Lung (tissue), 12 donors: ENCODE results near the gene RPL35. TPM values are rescaled to one million over a fixed set of nuclear protein-coding genes. Genes with fewer than 3 reads are reported as not detected.

ENCODE experiments used
- ATAC-seq: fragments of 200-7000 bp; cut with Tn5 transposase; one replicate; pipeline ENCODE4 v1.9.1; 2020; ENCODE audit warnings: moderate number of reproducible peaks; ENCODE audit not compliant: insufficient read depth, low FRiP score
- DNase-seq, 3 donors: peaks; one replicate each; pipeline ENCODE4 v3.0.0-alpha.2; 2013 to 2017
- H3K27ac ChIP-seq, 2 donors: one replicate each; pipeline ENCODE4 v1.5.1; 2013; ENCODE audit warnings: mild to moderate bottlenecking in 2 of 2, moderate library complexity in 2 of 2, control low read depth in 1 of 2, inconsistent platforms in 1 of 2, low read depth in 1 of 2, low read length in 1 of 2
- H3K27me3 ChIP-seq, 3 donors: one replicate each; pipeline ENCODE4 v1.5.1; 2013; ENCODE audit warnings: low read length in 2 of 3; ENCODE audit not compliant: control insufficient read depth in 3 of 3, insufficient read depth in 3 of 3
- H3K36me3 ChIP-seq, 4 donors: one replicate each; pipeline ENCODE4 v1.5.1; 2013; ENCODE audit warnings: low read length in 4 of 4, mild to moderate bottlenecking in 1 of 4, moderate library complexity in 1 of 4; ENCODE audit not compliant: control insufficient read depth in 4 of 4, insufficient read depth in 4 of 4
- H3K4me1 ChIP-seq, 5 donors: one replicate each; pipeline ENCODE4 v1.5.1; 2013; ENCODE audit warnings: low read length in 5 of 5, mild to moderate bottlenecking in 2 of 5, moderate library complexity in 1 of 5; ENCODE audit not compliant: control insufficient read depth in 5 of 5, insufficient read depth in 5 of 5
- H3K4me3 ChIP-seq: one replicate; pipeline ENCODE4 v1.5.1; 2013; ENCODE audit warnings: mild to moderate bottlenecking, control low read depth, moderate library complexity
- H3K9ac ChIP-seq, 2 donors: one replicate each; pipeline ENCODE4 v1.5.1; 2013; ENCODE audit warnings: low read length in 2 of 2, control low read depth in 1 of 2; ENCODE audit not compliant: insufficient read depth in 1 of 2
- H3K9me3 ChIP-seq, 4 donors: one replicate each; pipeline ENCODE4 v1.5.1; 2013; ENCODE audit warnings: low read length in 3 of 4, mild to moderate bottlenecking in 1 of 4, moderate library complexity in 1 of 4; ENCODE audit not compliant: control insufficient read depth in 4 of 4, insufficient read depth in 3 of 4
- WGBS, 2 donors: extraction: QIAGEN DNeasy Blood & Tissue Kit; methylation state at CpG; one replicate each; pipeline ENCODE4 v1.1.7; 2013; 5-methylcytosine and 5-hydroxymethylcytosine counted together
- polyA plus RNA-seq, 2 donors: library from polyadenylated mRNA; stranded (reverse); fragments of 200-250 nt; gene quantifications; one replicate each; pipeline ENCODE4 v1.2.1, GENCODE V29; 2013
- total RNA-seq, 2 donors: library from RNA; depleted of rRNA in 1 of 2; stranded (reverse); fragments of >200 nt in 1 of 2; gene quantifications; one replicate each; pipeline ENCODE4 v1.2.1, GENCODE V29; 2014 to 2021
- TF ChIP-seq, protein P1 (sequence below): IDR thresholded peaks from 2 replicates; pipeline ENCODE4 v1.5.1; 2012; ENCODE audit warnings: mild to moderate bottlenecking; ENCODE audit errors: control extremely low read depth, extremely low read depth
- donor health status: control.
- donor health status: control.
- donor health status: Bipolar disorder and iron deficiency.
- donor health status: healthy.
- donor health status: DM: yes; HTN: yes; CAD: no.

RPL35 gene
- total and polyA plus RNA-seq, 4 donors, result 758 to 5,305 (median 1,775) TPM

DNA sequence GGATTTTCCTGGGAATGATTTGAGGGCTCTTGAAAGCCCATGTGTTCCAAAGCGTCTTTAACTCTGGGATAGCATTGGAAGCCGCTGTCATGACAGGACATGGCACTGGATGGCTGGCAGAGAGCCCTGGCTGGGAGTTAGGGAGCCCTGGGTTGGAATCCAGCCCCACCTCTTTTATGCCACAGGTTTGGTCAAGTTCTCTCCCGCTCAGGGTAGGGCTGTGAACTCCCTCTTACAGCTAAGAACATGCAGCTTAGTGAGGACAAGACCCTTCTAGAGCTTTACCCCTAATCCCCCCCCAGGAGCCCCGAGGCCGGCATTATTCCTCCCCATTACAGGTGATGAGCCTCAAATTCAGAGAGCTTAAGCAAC, 47.6 kb downstream of the RPL35 start:
- no peak for DNase-seq
- Histone ChIP-seq H3K9ac (no peak overlapping the region), H3K9me3 (peaks cover 0 to 2% (median 0%) of the 10 kb centered on the region in 4 donors), H3K4me3 (no peak overlapping the region), H3K36me3 (peaks cover 0 to 6% (median 3%) of the 10 kb centered on the region in 4 donors), H3K27ac (no peak overlapping the region), H3K4me1 (peaks cover 0 to 12% (median 7%) of the 10 kb centered on the region in 5 donors), H3K27me3 (no peaks in the 10 kb centered on the region)
- TF ChIP-seq, protein P1, sequence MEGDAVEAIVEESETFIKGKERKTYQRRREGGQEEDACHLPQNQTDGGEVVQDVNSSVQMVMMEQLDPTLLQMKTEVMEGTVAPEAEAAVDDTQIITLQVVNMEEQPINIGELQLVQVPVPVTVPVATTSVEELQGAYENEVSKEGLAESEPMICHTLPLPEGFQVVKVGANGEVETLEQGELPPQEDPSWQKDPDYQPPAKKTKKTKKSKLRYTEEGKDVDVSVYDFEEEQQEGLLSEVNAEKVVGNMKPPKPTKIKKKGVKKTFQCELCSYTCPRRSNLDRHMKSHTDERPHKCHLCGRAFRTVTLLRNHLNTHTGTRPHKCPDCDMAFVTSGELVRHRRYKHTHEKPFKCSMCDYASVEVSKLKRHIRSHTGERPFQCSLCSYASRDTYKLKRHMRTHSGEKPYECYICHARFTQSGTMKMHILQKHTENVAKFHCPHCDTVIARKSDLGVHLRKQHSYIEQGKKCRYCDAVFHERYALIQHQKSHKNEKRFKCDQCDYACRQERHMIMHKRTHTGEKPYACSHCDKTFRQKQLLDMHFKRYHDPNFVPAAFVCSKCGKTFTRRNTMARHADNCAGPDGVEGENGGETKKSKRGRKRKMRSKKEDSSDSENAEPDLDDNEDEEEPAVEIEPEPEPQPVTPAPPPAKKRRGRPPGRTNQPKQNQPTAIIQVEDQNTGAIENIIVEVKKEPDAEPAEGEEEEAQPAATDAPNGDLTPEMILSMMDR, result no peak
- WGBS, 2 donors, result 82 to 83% methylated on average over 5 of the region's 5 CpGs
- ATAC-seq, result no peak

DNA sequence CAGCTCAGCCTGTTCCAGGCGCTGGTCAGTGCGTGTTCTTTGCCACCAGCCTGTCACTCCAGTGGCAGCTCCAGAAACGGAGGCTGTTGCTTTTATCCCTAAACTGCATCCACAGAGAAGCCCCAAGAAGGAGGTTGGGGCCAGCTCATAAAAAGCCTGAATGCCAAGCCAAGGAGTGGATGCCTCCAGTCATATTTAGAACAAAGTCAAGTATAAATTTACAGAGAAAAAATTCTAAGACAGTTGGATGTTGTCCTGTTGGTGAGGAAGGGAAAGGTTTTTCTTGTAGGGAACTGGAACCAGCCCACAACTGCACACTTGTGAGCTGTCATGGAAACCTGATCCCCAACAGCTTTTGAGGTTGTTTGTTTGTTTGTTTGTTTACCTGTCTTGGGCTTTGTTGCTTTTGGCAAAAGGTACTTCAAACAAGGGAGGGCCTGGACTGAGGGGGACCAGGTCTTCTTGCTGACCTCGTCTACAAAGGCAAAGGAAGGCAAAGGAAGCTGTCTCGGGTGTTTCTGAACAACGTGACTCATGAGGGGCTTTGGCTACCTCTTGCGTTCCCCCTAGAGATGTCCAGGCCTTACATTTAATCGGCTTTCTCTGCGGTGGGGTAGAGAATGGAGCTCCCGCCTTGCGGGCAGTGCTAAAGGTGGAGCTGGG, 48.1 kb downstream of the RPL35 start:
- H3K9ac ChIP-seq, result no peak overlapping the region
- DNase-seq, result no peak
- peaks cover 0 to 6% (median 3%) of the 10 kb centered on the region in 4 donors for H3K36me3 ChIP-seq
- H3K9me3 ChIP-seq, result peaks cover 0 to 1% (median 0%) of the 10 kb centered on the region in 4 donors
- no peak overlapping the region for H3K27ac ChIP-seq
- H3K4me3 ChIP-seq, result no peak overlapping the region
- no peaks in the 10 kb centered on the region for H3K27me3 ChIP-seq
- ATAC-seq, result no peak
- TF ChIP-seq, protein P1, result no peak
- WGBS, 2 donors, result 90% methylated on average over 11 of the region's 11 CpGs
- H3K4me1 ChIP-seq, result peaks cover 0 to 12% (median 7%) of the 10 kb centered on the region in 5 donors

DNA sequence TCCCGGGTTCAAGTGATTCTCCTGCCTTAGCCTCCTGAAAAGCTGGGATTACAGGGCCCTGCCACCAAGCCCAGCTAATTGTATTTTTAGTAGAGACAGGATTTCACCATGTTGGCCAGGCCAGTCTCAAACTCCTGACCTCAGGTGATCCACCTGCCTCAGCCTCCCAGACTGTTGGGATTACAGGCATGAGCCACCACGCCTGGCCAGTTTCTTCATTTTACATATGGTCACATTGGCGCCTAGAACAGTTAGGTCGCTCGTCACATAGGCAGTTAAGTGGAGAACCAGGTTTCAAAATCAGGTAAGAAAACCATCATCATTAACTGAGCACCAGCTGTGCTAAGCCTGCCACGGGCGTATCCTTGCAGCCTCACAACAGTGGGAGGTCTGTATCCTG, 48.7 kb downstream of the RPL35 start:
- Histone ChIP-seq H3K27ac (no peak overlapping the region), H3K27me3 (no peaks in the 10 kb centered on the region), H3K36me3 (peaks cover 0 to 8% (median 4%) of the 10 kb centered on the region in 4 donors), H3K4me1 (peaks cover 0 to 12% (median 7%) of the 10 kb centered on the region in 5 donors), H3K9ac (no peak overlapping the region), H3K4me3 (no peak overlapping the region), H3K9me3 (no peaks in the 10 kb centered on the region)
- DNase-seq (no peak), ATAC-seq (no peak)
- 94 to 95% methylated on average over 7 of the region's 7 CpGs for WGBS, 2 donors
- TF ChIP-seq, protein P1, result no peak

DNA sequence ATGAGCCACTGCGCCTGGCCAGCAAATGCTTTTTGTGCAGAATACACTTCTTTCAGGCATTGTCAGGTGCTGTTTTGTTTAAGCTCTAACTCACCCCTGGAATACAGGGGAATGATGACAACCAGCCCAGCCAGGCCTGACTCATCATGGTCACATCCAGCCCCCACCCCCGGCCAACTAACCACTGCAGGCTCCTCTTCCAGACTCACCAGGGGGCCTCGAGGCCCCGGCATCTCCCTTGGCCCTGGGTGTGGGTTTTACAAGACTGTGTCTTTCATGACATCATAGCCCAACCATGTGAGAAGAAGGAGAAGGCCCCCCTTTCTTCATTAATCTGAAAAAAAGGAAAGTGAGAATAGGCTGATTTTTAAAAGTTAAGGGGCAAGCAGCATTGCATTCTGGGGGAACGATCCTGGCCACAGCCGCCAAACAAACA, 49.3 kb downstream of the RPL35 start:
- no peak overlapping the region for H3K4me3 ChIP-seq
- 60 to 67% methylated on average over 6 of the region's 6 CpGs for WGBS, 2 donors
- H3K27me3 ChIP-seq, result no peaks in the 10 kb centered on the region
- no peak overlapping the region for H3K27ac ChIP-seq
- ATAC-seq (no peak), DNase-seq (peak; percentile 61 to 65 (median 63))
- TF ChIP-seq, protein P1, result no peak
- peak overlapping the region in 1 of 2 donors; percentile 7 for H3K9ac ChIP-seq
- H3K9me3 ChIP-seq, result no peaks in the 10 kb centered on the region
- peaks cover 0 to 11% (median 4%) of the 10 kb centered on the region in 4 donors for H3K36me3 ChIP-seq
- peaks cover 0 to 12% (median 7%) of the 10 kb centered on the region in 5 donors for H3K4me1 ChIP-seq
